Activated CD8-positive, alpha-beta memory T cell treated with anti-CD3 and anti-CD28 coated beads for 24 hours (primary cell): ENCODE results near the gene ENTPD5.
"Not testable (repeated sequence)": the region's sequence is repeated elsewhere in the genome, so short reads cannot be mapped to it uniquely, and the experiment has no call there.

Source experiments
- DNase-seq: peaks from one replicate; pipeline ENCODE4 v3.0.0-alpha.2; 2020

ENTPD5 gene

GRCh38 chr14:73942180-73942579 is 76.9 kb downstream of the ENTPD5 start:
- no peak for DNase-seq

DNA sequence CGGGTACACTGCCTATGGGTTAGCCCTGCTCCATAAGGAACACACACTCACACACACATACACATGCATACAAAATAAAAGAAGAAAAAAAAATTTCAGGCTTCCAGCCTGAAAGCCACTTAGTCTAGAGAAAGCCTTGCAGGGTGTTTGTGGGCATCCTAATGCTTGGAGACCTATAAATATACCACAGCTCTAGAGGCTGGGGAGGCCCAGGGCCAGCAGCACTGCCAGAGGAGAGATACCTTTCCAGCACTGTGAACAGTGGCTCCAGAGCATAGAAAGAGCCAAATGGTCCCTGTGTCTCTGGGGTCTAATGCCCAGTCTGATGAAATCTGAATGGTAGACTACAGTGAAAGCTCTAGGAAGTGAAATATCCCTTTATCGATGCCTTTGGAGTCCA is 82.1 kb downstream of the ENTPD5 start:
- no peak for DNase-seq

- DNase-seq: no peak
Measured at GRCh38 chr14:73936548-73936947, 82.5 kb downstream of the ENTPD5 start.

DNA sequence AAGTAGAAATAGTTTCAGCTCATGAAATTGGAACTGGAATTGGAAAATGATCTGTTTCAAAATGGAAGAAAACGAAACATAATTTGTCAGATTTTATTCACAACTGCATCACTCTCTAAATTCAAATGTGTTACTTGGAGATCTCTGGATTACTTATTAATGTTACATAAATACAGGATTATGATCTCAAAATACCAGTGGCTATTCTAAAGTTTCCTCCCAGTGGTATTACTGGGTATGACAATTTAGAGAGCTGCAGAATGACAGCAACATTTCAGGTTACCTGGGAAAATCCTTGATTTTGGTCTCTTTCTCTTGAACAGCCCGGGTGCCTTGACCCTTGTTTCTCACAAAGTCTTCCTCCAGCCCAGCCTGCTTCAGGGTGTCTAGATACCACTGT is 83.4 kb downstream of the ENTPD5 start:
- no peak for DNase-seq

- no peak for DNase-seq
Measured at GRCh38 chr14:73924337-73924736, 94.8 kb downstream of the ENTPD5 start.

DNA sequence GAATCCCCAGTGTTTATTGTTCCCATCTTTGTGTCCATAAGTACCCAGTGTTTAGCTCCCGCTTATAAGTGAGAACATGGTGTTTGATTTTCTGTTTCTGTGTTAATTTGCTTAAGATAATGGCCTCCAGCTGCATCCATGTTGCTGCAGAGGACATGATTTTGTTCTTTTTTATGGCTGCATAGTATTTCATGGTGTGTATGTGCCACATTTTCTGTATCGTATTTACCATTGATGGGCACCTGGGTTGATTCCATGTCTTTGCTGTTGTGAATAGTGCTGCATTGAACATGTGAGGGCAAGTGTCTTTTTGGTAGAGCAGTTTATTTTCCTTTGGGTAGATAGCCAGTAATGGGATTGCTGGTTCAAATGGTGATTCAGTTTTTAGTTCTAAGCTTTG is 99.6 kb downstream of the ENTPD5 start:
- not testable (repeated sequence) for DNase-seq

DNA sequence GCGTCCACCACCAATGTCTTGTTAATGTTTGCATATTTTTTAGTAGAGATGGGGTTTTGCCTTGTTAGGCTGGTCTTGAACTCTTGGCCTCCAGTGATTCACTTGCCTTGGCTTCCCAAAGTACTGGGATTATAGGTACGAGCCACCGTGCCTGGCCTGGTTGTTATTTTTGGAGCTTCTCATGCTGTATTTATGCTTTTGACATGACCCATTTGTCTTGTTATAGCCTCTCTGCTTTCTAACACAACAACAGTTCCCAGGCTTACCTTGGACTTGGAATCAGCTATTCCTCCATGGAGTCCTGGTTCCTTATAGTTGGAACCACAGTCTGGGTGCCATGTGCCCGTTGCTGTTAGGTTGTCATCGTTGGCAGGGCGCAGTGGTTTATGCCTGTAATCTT is 102.8 kb downstream of the ENTPD5 start:
- DNase-seq: no peak

DNA sequence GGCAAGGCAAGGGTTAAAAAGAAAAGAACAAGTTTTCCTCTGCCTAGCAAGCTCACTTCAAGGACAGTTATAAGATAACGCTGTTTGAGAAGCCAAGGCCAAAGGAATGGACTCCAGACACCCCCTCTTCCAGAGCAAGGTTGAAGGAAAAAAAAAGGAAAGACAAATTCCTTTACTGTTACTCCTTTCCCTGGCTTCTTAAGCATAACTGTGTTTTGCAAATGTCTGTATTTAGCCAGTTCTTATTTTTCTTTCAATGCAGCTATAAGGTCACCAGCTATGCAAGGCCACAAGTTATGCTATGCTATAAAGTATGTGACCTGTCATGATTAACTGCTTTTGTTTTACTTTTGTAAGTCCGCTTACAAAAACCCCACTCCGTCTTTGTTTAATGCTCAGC is 105.8 kb downstream of the ENTPD5 start:
- DNase-seq: no peak

- no peak for DNase-seq
Measured at GRCh38 chr14:73909681-73910080, 109.4 kb downstream of the ENTPD5 start.
